ENCODE measurements around the gene RNU2-1. TPM values are rescaled to one million over a fixed set of nuclear protein-coding genes. Genes with fewer than 3 reads are reported as not detected.

The RNU2-1 gene
- total and polyA plus RNA-seq, 2 of the 13 experiments (the other 11 are each of a cell fraction or from before 2014, with no cell fraction given) = not detected

- TF ChIP-seq ARID3A (IDR thresholded peaks at IDR 0.05; ENCODE audit: low read depth, low read length) (peak; percentile 100), SSRP1 (CRISPR knock-in tag; IDR thresholded peaks at IDR 0.05) (peak; percentile 32; the same call in 1 of the 2 replicates), NR2C2 (CRISPR knock-in tag; IDR thresholded peaks at IDR 0.05; ENCODE audit: borderline replicate concordance) (peak; percentile 70), ATF5 (CRISPR knock-in tag; IDR thresholded peaks at IDR 0.05; ENCODE audit: low read depth) (peak; percentile 71; the same call in 1 of the 2 replicates), ZNF704 (CRISPR knock-in tag; IDR thresholded peaks at IDR 0.05; ENCODE audit: borderline replicate concordance) (no peak), GRHL1 (CRISPR knock-in tag; conservative IDR thresholded peaks at IDR 0.05) (no peak), SAFB2 (CRISPR knock-in tag; IDR thresholded peaks at IDR 0.05; ENCODE audit: borderline replicate concordance, low read depth) (0 out of 2 replicates have a peak, but pooled peaks have one; percentile 43), NFYB (CRISPR knock-in tag; IDR thresholded peaks at IDR 0.05) (no peak; the same call in none of the 2 replicates), ZNF407 (CRISPR knock-in tag; IDR thresholded peaks at IDR 0.05; ENCODE audit: not compliant biosample characterization) (no peak), SRF (IDR thresholded peaks at IDR 0.05; ENCODE audit: low read depth, low read length) (peak; percentile 25; the same call in 1 of the 2 replicates), ELF4 (CRISPR knock-in tag; IDR thresholded peaks at IDR 0.05; ENCODE audit: borderline replicate concordance) (peak; percentile 78; the same call in 1 of the 2 replicates)
These were observed 16.8 kb downstream of the RNU2-1 start (continued) for GRCh38 chr17:43216762-43217613.
